ENCODE data around the gene CTSL. TPM values are rescaled to one million over a fixed set of nuclear protein-coding genes. Genes with fewer than 3 reads are reported as not detected.

CTSL gene
- total and polyA plus RNA-seq, 4 donors = 73.1 to 174 (median 123) TPM

- WGBS, 2 donors = 39 to 45% methylated on average over 11 of the region's 11 CpGs
- peak; percentile 94 for ATAC-seq (ENCODE audit: low FRiP score)
These were observed 12.5 kb upstream of the CTSL start for GRCh38 chr9:87713278-87713987.

DNA sequence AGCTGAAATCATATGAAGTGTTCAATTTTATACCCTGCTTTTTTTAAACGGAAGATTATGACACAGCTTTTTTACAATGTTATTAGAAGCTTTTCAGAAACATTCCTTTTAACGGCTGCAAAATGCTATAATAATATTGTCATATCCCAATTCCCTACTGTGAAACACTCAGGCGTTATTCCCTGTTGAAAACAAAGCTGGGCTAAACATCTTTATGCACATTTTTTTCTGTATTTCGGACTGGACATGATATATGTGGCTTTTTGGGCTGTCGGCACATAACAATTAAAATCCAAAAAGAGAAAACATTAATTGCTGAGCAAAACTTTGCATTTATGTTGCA lies 12.0 kb upstream of the CTSL start:
- Histone ChIP-seq H3K4me1 (ENCODE audit: control insufficient read depth in 1 of 2, insufficient read depth in 2 of 2, low read length in 2 of 2) (no peaks in the 10 kb centered on the region), H3K27ac (ENCODE audit: low read depth in 1 of 2, low read length in 2 of 2) (no peak overlapping the region), H3K4me3 (ENCODE audit: low read length in 2 of 2) (no peak overlapping the region), H3K27me3 (ENCODE audit: control insufficient read depth in 1 of 2, insufficient read depth in 2 of 2, low read length in 1 of 2) (no peaks in the 10 kb centered on the region), H3K9me3 (ENCODE audit: control insufficient read depth, low read length) (no peaks in the 10 kb centered on the region), H3K36me3 (ENCODE audit: control insufficient read depth in 1 of 2, insufficient read depth in 2 of 2, low read length in 1 of 2) (no peaks in the 10 kb centered on the region)
- intact Hi-C loops (cut with DNase I) = no loop called here
- ATAC-seq (ENCODE audit: low FRiP score) (no peak), DNase-seq (no peak)
- WGBS, 2 donors = 10 to 22% methylated on average over 5 of the region's 5 CpGs

More at GRCh38 chr9:87713278-87713987, 12.5 kb upstream of the CTSL start:
- H3K27ac ChIP-seq (ENCODE audit: low read depth in 1 of 2, low read length in 2 of 2) = peak overlapping the region in 1 of 2 donors; percentile 4
- H3K27me3 ChIP-seq (ENCODE audit: control insufficient read depth in 1 of 2, insufficient read depth in 2 of 2, low read length in 1 of 2) = no peaks in the 10 kb centered on the region
- H3K4me3 ChIP-seq (ENCODE audit: low read length in 2 of 2) = no peak overlapping the region
- no peaks in the 10 kb centered on the region for H3K4me1 ChIP-seq (ENCODE audit: control insufficient read depth in 1 of 2, insufficient read depth in 2 of 2, low read length in 2 of 2)
- no peaks in the 10 kb centered on the region for H3K36me3 ChIP-seq (ENCODE audit: control insufficient read depth in 1 of 2, insufficient read depth in 2 of 2, low read length in 1 of 2)
- intact Hi-C loops (cut with DNase I) = no loop called here
- H3K9me3 ChIP-seq (ENCODE audit: control insufficient read depth, low read length) = no peaks in the 10 kb centered on the region
- peak; percentile 93 to 94 for DNase-seq

- Histone ChIP-seq H3K36me3 (ENCODE audit: control insufficient read depth in 1 of 2, insufficient read depth in 2 of 2, low read length in 1 of 2) (no peaks in the 10 kb centered on the region), H3K27me3 (ENCODE audit: control insufficient read depth in 1 of 2, insufficient read depth in 2 of 2, low read length in 1 of 2) (no peaks in the 10 kb centered on the region), H3K4me1 (ENCODE audit: control insufficient read depth in 1 of 2, insufficient read depth in 2 of 2, low read length in 2 of 2) (no peaks in the 10 kb centered on the region), H3K27ac (ENCODE audit: low read depth in 1 of 2, low read length in 2 of 2) (no peak overlapping the region), H3K9me3 (ENCODE audit: control insufficient read depth, low read length) (no peaks in the 10 kb centered on the region), H3K4me3 (ENCODE audit: low read length in 2 of 2) (no peak overlapping the region)
- ATAC-seq (ENCODE audit: low FRiP score) (peak; percentile 39), DNase-seq (no peak)
- intact Hi-C loops (cut with DNase I) = no loop called here
- 90 to 92% methylated on average over 2 of the region's 2 CpGs for WGBS, 2 donors
These were observed 11.1 kb upstream of the CTSL start for GRCh38 chr9:87714819-87715218.

- Histone ChIP-seq H3K4me1 (ENCODE audit: control insufficient read depth in 1 of 2, insufficient read depth in 2 of 2, low read length in 2 of 2) (no peaks in the 10 kb centered on the region), H3K9me3 (ENCODE audit: control insufficient read depth, low read length) (no peaks in the 10 kb centered on the region), H3K27me3 (ENCODE audit: control insufficient read depth in 1 of 2, insufficient read depth in 2 of 2, low read length in 1 of 2) (no peaks in the 10 kb centered on the region), H3K27ac (ENCODE audit: low read depth in 1 of 2, low read length in 2 of 2) (no peak overlapping the region), H3K4me3 (ENCODE audit: low read length in 2 of 2) (no peak overlapping the region), H3K36me3 (ENCODE audit: control insufficient read depth in 1 of 2, insufficient read depth in 2 of 2, low read length in 1 of 2) (no peaks in the 10 kb centered on the region)
- intact Hi-C loops (cut with DNase I) = no loop called here
- no peak for ATAC-seq (ENCODE audit: low FRiP score)
- WGBS, 2 donors = 81 to 84% methylated on average over 2 of the region's 2 CpGs
- no peak for DNase-seq
These were observed 9.8 kb upstream of the CTSL start for GRCh38 chr9:87716141-87716540.

DNA sequence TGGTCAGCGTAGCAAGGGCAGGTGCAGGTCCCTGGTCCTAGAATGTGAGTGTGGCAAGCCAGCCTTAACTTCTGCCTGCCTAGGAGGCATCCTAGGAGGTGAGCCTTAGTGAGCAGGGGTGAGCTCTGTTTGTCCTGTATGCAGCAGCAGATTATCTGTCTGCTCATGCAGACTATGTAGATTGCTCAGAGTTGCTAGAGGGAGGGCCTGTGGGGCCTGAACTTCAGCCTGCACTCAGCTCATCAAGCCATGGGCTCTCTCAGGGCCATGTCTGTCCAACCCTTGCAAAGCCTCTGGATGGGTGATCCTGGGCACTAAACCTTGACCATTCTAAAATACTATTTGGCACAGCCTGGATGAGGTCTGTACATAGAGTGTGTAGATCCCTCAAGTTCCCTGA lies 8.5 kb upstream of the CTSL start:
- intact Hi-C loops (cut with DNase I) = no loop called here
- no peaks in the 10 kb centered on the region for H3K36me3 ChIP-seq (ENCODE audit: control insufficient read depth in 1 of 2, insufficient read depth in 2 of 2, low read length in 1 of 2)
- H3K4me3 ChIP-seq (ENCODE audit: low read length in 2 of 2) = no peak overlapping the region
- no peaks in the 10 kb centered on the region for H3K9me3 ChIP-seq (ENCODE audit: control insufficient read depth, low read length)
- no peaks in the 10 kb centered on the region for H3K27me3 ChIP-seq (ENCODE audit: control insufficient read depth in 1 of 2, insufficient read depth in 2 of 2, low read length in 1 of 2)
- 96 to 100% methylated on average over 1 of the region's 1 CpG for WGBS, 2 donors
- DNase-seq (no peak), ATAC-seq (ENCODE audit: low FRiP score) (no peak)
- H3K27ac ChIP-seq (ENCODE audit: low read depth in 1 of 2, low read length in 2 of 2) = no peak overlapping the region
- no peaks in the 10 kb centered on the region for H3K4me1 ChIP-seq (ENCODE audit: control insufficient read depth in 1 of 2, insufficient read depth in 2 of 2, low read length in 2 of 2)

- Histone ChIP-seq H3K27ac (ENCODE audit: low read depth in 1 of 2, low read length in 2 of 2) (no peak overlapping the region), H3K36me3 (ENCODE audit: control insufficient read depth in 1 of 2, insufficient read depth in 2 of 2, low read length in 1 of 2) (no peaks in the 10 kb centered on the region), H3K27me3 (ENCODE audit: control insufficient read depth in 1 of 2, insufficient read depth in 2 of 2, low read length in 1 of 2) (no peaks in the 10 kb centered on the region), H3K4me1 (ENCODE audit: control insufficient read depth in 1 of 2, insufficient read depth in 2 of 2, low read length in 2 of 2) (no peaks in the 10 kb centered on the region), H3K9me3 (ENCODE audit: control insufficient read depth, low read length) (no peaks in the 10 kb centered on the region), H3K4me3 (ENCODE audit: low read length in 2 of 2) (no peak overlapping the region)
- no peak for DNase-seq
- ATAC-seq (ENCODE audit: low FRiP score) = no peak
- intact Hi-C loops (cut with DNase I) = no loop called here
- 96 to 98% methylated on average over 3 of the region's 3 CpGs for WGBS, 2 donors
These were observed 7.7 kb upstream of the CTSL start for GRCh38 chr9:87718231-87718630.

- intact Hi-C loops (cut with DNase I) = no loop called here
- no peak for ATAC-seq (ENCODE audit: low FRiP score)
- Histone ChIP-seq H3K4me3 (ENCODE audit: low read length in 2 of 2) (no peak overlapping the region), H3K27me3 (ENCODE audit: control insufficient read depth in 1 of 2, insufficient read depth in 2 of 2, low read length in 1 of 2) (no peaks in the 10 kb centered on the region), H3K4me1 (ENCODE audit: control insufficient read depth in 1 of 2, insufficient read depth in 2 of 2, low read length in 2 of 2) (no peaks in the 10 kb centered on the region), H3K9me3 (ENCODE audit: control insufficient read depth, low read length) (no peaks in the 10 kb centered on the region), H3K36me3 (ENCODE audit: control insufficient read depth in 1 of 2, insufficient read depth in 2 of 2, low read length in 1 of 2) (no peaks in the 10 kb centered on the region), H3K27ac (ENCODE audit: low read depth in 1 of 2, low read length in 2 of 2) (no peak overlapping the region)
- no peak for DNase-seq
- WGBS, 2 donors = 93 to 94% methylated on average over 6 of the region's 6 CpGs
These were observed 6.9 kb upstream of the CTSL start for GRCh38 chr9:87718852-87719612.

DNA sequence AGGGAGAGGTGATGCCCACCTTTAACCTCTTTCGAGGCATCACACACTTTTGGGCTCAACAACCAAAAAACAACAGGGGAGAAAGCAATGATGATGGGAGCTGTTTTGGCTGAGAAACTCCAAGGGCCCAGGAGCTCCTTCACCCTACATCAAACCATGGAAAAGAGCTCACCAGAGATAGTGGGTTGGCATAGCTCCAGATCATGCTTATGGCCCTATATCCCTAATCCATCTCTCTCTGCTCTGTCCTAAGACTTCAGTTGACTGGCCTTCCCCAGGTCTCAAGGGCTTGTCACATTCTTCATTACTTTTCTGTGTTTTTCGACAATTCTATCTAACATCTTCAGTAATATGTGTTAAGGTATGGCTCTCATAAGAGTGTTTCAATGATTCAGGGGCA lies 5.7 kb upstream of the CTSL start:
- Histone ChIP-seq H3K27ac (ENCODE audit: low read depth in 1 of 2, low read length in 2 of 2) (no peak overlapping the region), H3K27me3 (ENCODE audit: control insufficient read depth in 1 of 2, insufficient read depth in 2 of 2, low read length in 1 of 2) (no peaks in the 10 kb centered on the region), H3K9me3 (ENCODE audit: control insufficient read depth, low read length) (no peaks in the 10 kb centered on the region), H3K4me3 (ENCODE audit: low read length in 2 of 2) (no peak overlapping the region), H3K36me3 (ENCODE audit: control insufficient read depth in 1 of 2, insufficient read depth in 2 of 2, low read length in 1 of 2) (no peaks in the 10 kb centered on the region), H3K4me1 (ENCODE audit: control insufficient read depth in 1 of 2, insufficient read depth in 2 of 2, low read length in 2 of 2) (no peaks in the 10 kb centered on the region)
- no peak for ATAC-seq (ENCODE audit: low FRiP score)
- no peak for DNase-seq
- WGBS, 2 donors = 93 to 98% methylated on average over 2 of the region's 2 CpGs
- intact Hi-C loops (cut with DNase I) = loop anchor here in 1 of 2 donors (10.0 kb wide), 1 partner anchor 815 kb away; the partner anchor contains the start of gene NXNL2
